HG03066 (cell line): ENCODE results near the gene CALU.
A peak's percentile ranks its signal among the peaks of the same experiment; 100 is the strongest.

Experiments used
- ATAC-seq: cut with Tn5 transposase; IDR thresholded peaks from one replicate; pipeline ENCODE4 v1.9.1; 2021; ENCODE audit warnings: low read depth; ENCODE audit not compliant: unreplicated experiment

CALU gene

DNA sequence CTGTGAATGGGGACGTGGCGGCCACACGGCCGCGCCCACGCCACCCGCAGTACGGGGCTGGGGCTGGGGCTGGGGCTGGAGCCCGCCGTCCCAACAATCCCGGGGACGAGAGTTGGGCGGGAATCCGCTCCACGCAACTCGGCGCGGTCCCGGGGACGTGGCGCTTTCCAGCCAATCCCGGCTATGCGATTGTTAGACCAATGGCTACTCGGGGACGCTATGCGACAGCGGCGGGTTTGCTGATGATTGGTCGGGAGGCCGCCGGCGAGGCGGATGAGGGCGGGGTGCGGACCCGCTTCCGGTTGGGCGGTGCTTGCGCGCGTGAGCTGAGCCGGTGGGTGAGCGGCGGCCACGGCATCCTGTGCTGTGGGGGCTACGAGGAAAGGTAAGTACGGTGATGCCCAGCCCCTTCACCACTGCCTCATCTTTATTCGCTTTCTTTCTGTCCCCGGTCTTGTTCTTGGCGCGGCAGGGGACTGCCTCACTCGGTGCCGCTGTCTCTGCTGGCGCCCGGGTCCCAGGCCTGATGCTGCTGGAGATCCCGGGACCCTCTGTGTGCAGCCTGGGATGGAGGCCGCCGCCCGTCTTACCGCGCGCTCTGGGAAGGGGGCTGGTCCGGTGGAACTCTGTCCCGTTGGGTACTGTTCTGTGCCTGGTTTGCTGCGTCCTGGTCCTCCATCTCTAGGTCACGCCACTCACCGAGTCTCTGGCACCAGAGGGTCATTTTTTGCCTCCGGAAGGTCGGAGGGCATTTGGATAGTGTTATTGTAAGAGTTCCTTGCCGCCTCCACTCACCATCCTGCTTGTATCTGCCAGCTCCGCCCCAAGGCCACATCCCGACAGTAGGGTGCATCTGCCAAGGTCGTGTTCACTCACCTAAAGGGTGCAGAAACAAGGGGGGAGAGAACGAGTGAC, at the start of gene CALU:
Gene CALU (plus strand): TSS at position 312 of the 915 bp plus-strand sequence. CDS start 9,225 bp downstream, outside the sequence.
- ATAC-seq = peak; percentile 99

- no peak for ATAC-seq
Measured at GRCh38 chr7:128691227-128691626, 47.9 kb upstream of the CALU start.

DNA sequence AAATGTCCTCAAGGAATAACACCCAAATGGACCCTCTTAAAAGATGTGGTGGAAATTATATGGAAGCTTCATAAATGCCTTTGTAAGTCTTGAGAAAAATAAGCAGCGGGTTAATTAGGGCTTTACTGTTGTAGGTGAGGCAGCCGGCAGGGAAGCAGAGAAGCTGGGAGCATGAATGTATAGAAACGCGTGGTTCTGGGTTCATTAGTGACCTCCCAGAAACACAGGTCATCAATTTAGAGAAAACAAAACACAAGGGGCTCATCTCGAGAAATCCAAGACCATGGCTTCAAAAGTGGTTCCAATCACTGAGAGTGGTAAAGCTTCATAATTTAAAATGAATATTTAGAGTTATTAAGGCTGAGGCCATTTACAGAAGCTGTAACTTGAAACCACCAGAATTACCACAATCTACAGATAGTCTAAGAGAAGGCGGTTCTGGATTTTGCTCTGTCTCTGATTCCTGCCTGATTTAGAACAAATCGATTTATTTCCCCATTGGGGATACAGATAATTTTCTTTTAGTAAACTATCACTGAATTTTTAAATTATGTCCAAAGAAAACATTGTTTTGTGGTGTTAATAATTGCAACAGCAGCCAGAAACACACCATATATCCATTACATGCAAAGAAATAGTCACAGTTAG, 46.4 kb upstream of the CALU start:
- no peak for ATAC-seq

- ATAC-seq = no peak
Measured at GRCh38 chr7:128693373-128694015, 45.7 kb upstream of the CALU start.

GRCh38 chr7:128694738-128695137, 44.4 kb upstream of the CALU start:
- no peak for ATAC-seq

- no peak for ATAC-seq
Measured at GRCh38 chr7:128697302-128697905, 41.8 kb upstream of the CALU start.

- no peak for ATAC-seq
Measured at GRCh38 chr7:128699196-128699712, 39.9 kb upstream of the CALU start.

- no peak for ATAC-seq
Measured at GRCh38 chr7:128699895-128700294, 39.3 kb upstream of the CALU start.

DNA sequence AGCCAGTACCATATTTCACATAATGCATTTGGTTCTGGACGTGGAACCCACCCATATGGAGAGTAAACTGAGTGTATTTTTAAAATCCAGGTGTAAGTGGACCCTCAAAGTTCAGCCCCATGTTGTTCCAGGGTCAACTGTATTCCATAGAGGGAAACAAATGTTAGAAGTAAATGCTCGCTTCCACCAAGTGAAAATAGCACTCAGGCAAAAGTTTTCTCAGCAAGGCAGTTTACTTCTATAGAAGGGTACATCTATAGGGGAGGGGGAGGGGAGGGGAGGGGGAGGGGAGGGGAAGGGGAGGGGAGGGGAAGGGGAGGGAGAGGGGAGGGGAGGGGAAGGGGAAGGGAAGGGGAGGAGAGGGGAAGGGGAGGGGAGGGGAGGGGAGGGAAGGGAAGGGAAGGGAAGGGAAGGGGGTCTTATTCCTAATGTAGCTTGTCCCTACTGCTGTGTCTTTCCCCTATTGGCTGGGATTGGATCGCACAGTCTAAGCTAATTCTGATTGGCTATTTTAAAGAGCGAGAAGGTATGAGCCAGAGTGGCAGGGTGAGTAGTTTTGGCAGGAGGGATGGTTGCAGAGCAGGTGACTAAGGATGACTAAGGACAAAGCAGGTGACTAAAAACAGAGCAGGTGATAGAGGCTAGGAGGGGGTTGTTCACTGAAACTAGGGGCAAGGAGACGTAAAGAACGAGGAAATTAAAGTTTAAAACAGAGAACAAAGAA, 37.9 kb upstream of the CALU start:
- no peak for ATAC-seq

- no peak for ATAC-seq
Measured at GRCh38 chr7:128703609-128704241, 35.4 kb upstream of the CALU start.

- no peak for ATAC-seq
Measured at GRCh38 chr7:128705891-128706333, 33.2 kb upstream of the CALU start.

DNA sequence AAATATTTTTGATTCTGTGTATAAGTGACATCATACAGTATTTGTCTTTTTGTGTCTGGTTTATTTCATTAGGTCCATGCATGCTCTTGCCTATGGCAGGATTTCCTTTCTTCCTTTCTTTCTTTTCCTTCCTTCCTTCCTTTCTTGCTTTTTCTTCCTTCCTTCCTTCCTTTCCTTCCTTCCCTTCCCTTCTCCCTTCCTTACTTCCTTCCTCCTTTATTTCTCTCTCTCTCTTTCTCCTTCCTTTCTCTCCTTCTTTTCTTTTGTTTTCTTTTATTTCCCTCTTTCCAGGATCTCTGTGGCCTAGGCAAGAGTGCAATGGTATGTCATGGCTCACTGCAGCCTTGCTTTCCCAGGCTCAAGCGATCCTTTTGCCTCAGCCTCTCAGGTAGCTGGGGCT, 31.4 kb upstream of the CALU start:
- no peak for ATAC-seq

DNA sequence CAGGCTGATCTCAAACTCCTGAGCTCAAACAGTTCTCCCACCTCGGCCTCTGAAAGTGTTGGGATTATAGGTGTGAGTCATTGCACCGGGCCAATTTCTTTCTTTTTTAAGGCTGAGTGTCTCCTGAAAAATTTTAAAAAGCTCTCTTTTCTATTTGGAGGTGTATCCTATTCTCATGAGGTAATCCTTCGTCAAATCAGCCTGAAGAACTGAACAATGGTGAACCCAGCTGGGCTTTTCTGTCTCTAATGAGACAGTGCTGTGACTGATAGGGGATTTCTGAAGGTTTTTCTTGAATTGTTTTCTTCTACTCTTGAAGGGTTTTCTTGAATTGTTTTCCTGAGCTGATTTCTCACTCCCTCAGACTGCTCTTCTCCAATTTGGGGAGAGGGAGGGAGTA, 30.9 kb upstream of the CALU start:
- no peak for ATAC-seq

GRCh38 chr7:128708824-128709223, 30.3 kb upstream of the CALU start:
- ATAC-seq = no peak

DNA sequence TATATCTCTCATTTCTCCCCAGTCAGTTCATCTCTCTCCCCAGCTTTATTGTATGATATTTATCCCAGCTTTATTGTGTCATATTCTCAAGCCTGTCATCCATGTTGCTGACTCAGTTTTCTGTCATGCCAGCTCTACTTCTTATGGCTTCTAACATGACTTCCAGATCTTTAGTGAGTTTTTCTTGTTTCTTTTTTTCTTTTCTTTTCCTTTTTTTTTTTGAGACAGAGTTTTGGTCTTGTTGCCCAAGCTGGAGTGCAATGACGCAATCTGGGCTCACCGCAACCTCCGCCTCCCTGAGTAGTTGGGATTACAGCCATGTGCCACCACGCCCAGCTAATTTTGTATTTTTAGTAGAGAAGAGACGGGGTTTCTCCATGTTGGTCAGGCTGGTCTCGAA, 28.7 kb upstream of the CALU start:
- no peak for ATAC-seq

GRCh38 chr7:128713794-128714193, 25.4 kb upstream of the CALU start:
- ATAC-seq = no peak

GRCh38 chr7:128714701-128715495, 24.3 kb upstream of the CALU start:
- no peak for ATAC-seq

DNA sequence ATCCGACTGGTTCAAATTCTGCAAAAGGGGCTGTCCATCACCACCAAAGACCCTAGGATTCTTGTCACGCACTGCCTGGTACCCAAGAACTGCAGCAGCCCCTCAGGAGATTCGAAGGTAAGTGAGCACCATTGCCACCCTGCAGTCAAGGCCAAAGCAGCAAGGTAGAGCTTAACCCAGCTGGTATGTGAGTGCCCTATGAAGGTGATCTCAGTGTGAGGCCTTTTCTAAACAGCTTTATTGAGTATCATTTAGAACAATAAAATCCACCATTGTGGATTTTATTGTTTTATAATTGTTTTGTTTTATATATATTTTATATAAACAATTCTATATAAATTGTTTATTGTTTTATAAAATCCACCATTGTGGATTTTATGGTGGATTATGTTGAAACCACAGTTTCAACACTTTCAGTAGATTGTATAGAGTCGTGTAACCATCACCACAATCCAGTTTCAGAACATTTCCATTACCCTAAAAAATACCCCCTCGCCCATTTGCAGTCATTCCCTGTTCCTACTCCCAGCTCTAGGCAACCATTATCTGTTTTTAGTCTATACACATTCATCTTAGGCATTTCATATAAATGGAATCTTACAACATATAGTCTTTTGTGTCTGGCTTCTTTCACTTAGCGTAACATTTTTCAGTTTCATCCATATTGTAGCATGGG, 20.1 kb upstream of the CALU start:
- ATAC-seq = no peak
